ENCODE results near the gene RNF217.
"Not testable (repeated sequence)": the region's sequence is repeated elsewhere in the genome, so short reads cannot be mapped to it uniquely, and the experiment has no call there.

The RNF217 gene

GRCh38 chr6:125125856-125126255, 163.6 kb downstream of the RNF217 start:
- not testable (repeated sequence) for DNase-seq (ENCODE audit: low spot score)

DNA sequence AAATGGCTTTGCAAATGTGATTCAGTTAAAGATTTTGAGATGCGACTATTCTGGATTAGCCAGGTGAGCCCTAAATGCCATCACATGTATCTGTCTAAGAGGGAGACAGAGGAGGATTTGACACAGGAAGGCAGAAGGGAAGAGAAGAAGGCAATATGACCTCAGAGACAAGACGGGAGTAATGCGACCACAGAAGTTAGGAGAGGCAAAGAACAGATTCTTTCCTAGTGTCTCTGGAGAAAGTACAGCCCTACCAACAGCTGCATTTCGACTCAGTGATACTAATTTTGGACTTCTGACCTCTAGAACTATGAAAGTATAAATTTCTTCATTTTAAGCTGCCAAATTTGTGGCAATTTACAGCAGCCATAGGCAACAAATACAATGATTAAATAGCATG, 167.1 kb downstream of the RNF217 start:
- no peak for DNase-seq (ENCODE audit: low spot score)

DNA sequence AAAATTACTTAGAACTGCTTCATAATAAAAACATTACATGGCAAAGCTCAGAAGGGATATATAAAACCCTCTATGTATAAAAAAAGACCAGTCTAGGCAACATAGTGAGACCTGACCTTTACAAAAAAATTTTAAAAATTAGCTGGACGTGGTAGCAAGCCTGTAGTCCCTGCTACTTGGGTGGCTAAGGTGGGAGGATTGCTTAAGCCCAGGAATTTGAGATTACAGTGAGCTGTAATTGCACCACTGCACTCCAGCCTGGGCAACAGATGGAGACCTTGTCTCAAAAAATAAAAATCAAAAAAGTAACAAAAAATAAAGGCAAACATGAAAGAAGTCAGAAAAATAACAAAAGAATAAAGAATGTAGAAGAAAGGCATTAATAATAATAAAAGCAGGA, 169.8 kb downstream of the RNF217 start:
- DNase-seq (ENCODE audit: low spot score) = no peak

DNA sequence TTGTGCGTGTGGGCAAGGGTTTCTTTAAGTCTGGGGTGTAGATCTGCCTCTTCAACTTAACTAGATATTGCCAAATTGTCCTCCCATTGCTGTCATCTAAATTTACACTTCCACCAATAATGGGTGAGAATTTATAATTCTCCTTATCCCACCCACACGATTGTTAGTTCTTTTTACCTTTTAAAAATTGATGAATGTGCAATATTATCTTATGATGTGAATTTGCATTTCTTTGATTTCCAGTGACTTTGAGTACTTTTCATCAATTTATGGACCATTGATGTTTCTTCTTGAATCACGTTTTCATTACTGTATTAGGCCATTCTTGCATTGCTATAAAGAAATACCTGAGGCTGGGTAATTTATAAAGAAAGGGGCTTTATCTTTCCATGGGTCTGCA, 174.1 kb downstream of the RNF217 start:
- DNase-seq (ENCODE audit: low spot score) = no peak

DNA sequence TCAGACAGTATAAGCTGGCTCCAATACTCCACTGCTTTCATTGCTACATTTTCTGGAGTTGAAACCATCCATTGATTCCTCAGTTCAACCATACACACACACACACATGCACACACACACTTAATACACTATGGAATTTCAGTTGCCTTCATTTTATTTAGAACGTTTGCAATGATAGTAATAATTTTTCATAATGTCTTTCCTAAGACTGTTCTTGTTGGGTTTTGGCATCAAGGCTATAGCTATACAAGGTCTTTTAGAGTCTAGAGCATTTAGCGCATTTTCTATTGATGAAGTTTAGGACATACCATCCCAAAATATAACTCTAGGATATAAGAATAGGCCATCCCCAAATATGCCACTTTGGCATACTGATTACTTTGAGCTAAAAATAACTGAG, 175.8 kb downstream of the RNF217 start:
- no peak for DNase-seq (ENCODE audit: low spot score)

DNA sequence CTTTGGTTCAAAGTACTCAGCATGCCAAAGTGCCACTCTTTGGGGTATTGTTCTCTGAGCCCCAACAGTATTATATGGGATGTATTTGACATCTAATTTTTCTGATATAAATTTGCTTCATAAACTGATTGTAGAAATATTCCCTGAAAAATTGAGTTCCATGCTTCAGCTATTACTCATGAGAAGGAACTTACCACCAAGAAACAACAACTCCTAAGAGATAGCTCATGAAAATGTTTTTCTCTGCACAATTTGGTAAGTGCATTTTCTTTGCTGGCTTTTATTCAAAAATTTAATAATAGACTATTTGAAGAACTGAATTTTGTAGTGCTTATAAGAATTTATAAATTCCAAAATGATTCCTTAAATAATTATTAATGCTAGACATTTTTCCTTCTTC, 178.6 kb downstream of the RNF217 start:
- DNase-seq (ENCODE audit: low spot score) = no peak

Measured in CD4-positive, alpha-beta T cell treated with Interleukin-15 for 4 hours (primary cell).